B cell (primary cell): ENCODE data around the gene STXBP4. TPM values are rescaled to one million over a fixed set of nuclear protein-coding genes. Genes with fewer than 3 reads are reported as not detected.

ENCODE experiments used
- ATAC-seq: fragments of 200-7000 bp; cut with Tn5 transposase; one replicate; pipeline ENCODE4 v1.10.0; 2021; ENCODE audit warnings: low read depth, mild to moderate bottlenecking, moderate number of reproducible peaks, moderate library complexity
- CTCF ChIA-PET: fragments of 350-600 bp; sonication (Branson Sonifier 250); formaldehyde crosslinking; loops from one replicate; lab custom pipeline; 2021; ENCODE audit warnings: antibody characterized with exemption, inconsistent platforms; lab: Charles Lee
- POLR2A ChIA-PET: fragments of 350-600 bp; sonication (Branson Sonifier 250); formaldehyde crosslinking; loops from one replicate; lab custom pipeline; 2021; ENCODE audit warnings: antibody characterized with exemption; lab: Charles Lee
- DNase-seq: peaks from one replicate; pipeline ENCODE4 v3.0.0; 2013
- H2AFZ ChIP-seq: 2 replicates; pipeline ENCODE4 v1.6.1; 2012; ENCODE audit warnings: mild to moderate bottlenecking, low read depth, low read length; ENCODE audit not compliant: insufficient read depth, poor library complexity, severe bottlenecking
- H3K27ac ChIP-seq, 2 donors: 1 replicate in 1 of 2; 2 replicates in 1 of 2; pipeline ENCODE4 v1.5.1; 2012 to 2013; ENCODE audit warnings: low read length in 2 of 2, mild to moderate bottlenecking in 2 of 2, moderate library complexity in 1 of 2
- H3K27me3 ChIP-seq, 4 experiments: fragments of 200-600 bp in 1 of 4; sonication (generic) in 1 of 4; replicated peaks in 1 of 4; 1 replicate in 2 of 4; 2 replicates in 2 of 4; pipeline versions ENCODE4 v1.6.1 to v1.7.0; 2013 to 2016; ENCODE audit warnings: low read length in 3 of 4, mild to moderate bottlenecking in 2 of 4, mixed read lengths in 1 of 4, moderate library complexity in 1 of 4; ENCODE audit not compliant: insufficient read depth in 4 of 4, control insufficient read depth in 3 of 4; ENCODE audit errors: control extremely low read depth in 1 of 4
- H3K36me3 ChIP-seq, 2 experiments: replicated peaks in 1 of 2; 1 replicate in 1 of 2; 2 replicates in 1 of 2; pipeline versions ENCODE4 v1.6.1 to v1.7.1; 2013; ENCODE audit warnings: low read length in 1 of 2; ENCODE audit not compliant: insufficient read depth in 2 of 2, control insufficient read depth in 1 of 2; ENCODE audit errors: control extremely low read depth in 1 of 2, extremely low read depth in 1 of 2
- H3K4me1 ChIP-seq, 2 donors: fragments of 200-600 bp in 1 of 2; sonication (generic) in 1 of 2; 1 replicate in 1 of 2; 2 replicates in 1 of 2; pipeline versions ENCODE4 v1.5.1 to v1.6.1; 2013 to 2017; ENCODE audit warnings: low read length in 2 of 2; ENCODE audit not compliant: control insufficient read depth in 2 of 2, insufficient read depth in 2 of 2
- H3K4me2 ChIP-seq: replicated peaks from 2 replicates; pipeline ENCODE3; 2012; ENCODE audit warnings: mild to moderate bottlenecking, low read depth, low read length; ENCODE audit not compliant: poor library complexity, severe bottlenecking
- H3K4me3 ChIP-seq, 5 experiments: fragments of 200-600 bp in 1 of 5; sonication (generic) in 1 of 5; 1 replicate in 3 of 5; 2 replicates in 2 of 5; pipeline versions ENCODE4 v1.5.1 to v1.7.0; 2011 to 2016; ENCODE audit warnings: low read length in 4 of 5, mild to moderate bottlenecking in 4 of 5, low read depth in 2 of 5, control low read depth in 1 of 5, moderate library complexity in 1 of 5; ENCODE audit not compliant: insufficient read depth in 1 of 5; ENCODE audit errors: control extremely low read depth in 1 of 5, extremely low read depth in 1 of 5
- H3K79me2 ChIP-seq: fragments of 200-600 bp; sonication (generic); one replicate; pipeline ENCODE4 v1.6.0; 2016; ENCODE audit warnings: low read length; ENCODE audit not compliant: control insufficient read depth, insufficient read depth
- H3K9ac ChIP-seq: fragments of 200-600 bp; sonication (generic); 2 replicates; pipeline ENCODE4 v1.6.1; 2017; ENCODE audit warnings: mild to moderate bottlenecking, low read length, moderate library complexity
- H3K9me3 ChIP-seq, 3 donors: one replicate each; pipeline versions ENCODE4 v1.6.1 to v1.7.1; 2013; ENCODE audit warnings: low read length in 2 of 3; ENCODE audit not compliant: control insufficient read depth in 2 of 3, insufficient read depth in 1 of 3; ENCODE audit errors: control extremely low read depth in 1 of 3
- H4K20me1 ChIP-seq: 2 replicates; pipeline ENCODE4 v1.6.0; 2012; ENCODE audit warnings: mild to moderate bottlenecking, low read length; ENCODE audit not compliant: insufficient read depth, control insufficient read depth, poor library complexity, severe bottlenecking
- H3K27ac Mint-ChIP-seq: one replicate; pipeline ENCODE4 v1.8.0; 2021; ENCODE audit warnings: mixed read lengths
- H3K27me3 Mint-ChIP-seq: one replicate; pipeline ENCODE4 v1.8.0; 2021; ENCODE audit warnings: mixed read lengths
- H3K4me1 Mint-ChIP-seq: one replicate; pipeline ENCODE4 v1.8.0; 2021; ENCODE audit warnings: mixed read lengths
- H3K4me3 Mint-ChIP-seq: one replicate; pipeline ENCODE4 v1.8.0; 2021; ENCODE audit warnings: mixed read lengths
- H3K9me3 Mint-ChIP-seq: one replicate; pipeline ENCODE4 v1.8.0; 2022; ENCODE audit warnings: mixed read lengths; ENCODE audit not compliant: insufficient read depth
- EZH2 ChIP-seq: IDR thresholded peaks from 2 replicates; pipeline ENCODE4 v1.6.1; 2012; ENCODE audit warnings: borderline replicate concordance, low read depth, mild to moderate bottlenecking, moderate library complexity, low read length; ENCODE audit not compliant: insufficient read depth, poor library complexity, severe bottlenecking
- WGBS: methylation state at CpG from one replicate; pipeline ENCODE4 v1.1.5; 2013; ENCODE audit warnings: missing lambda C conversion rate; ENCODE audit not compliant: insufficient coverage; 5-methylcytosine and 5-hydroxymethylcytosine counted together
- intact Hi-C: fragments of 100-400 bp; cut with micrococcal nuclease; formaldehyde crosslinking; loops from one replicate; pipeline ENCODE4 v1.10.0; 2022
- polyA plus RNA-seq: library from polyadenylated mRNA; depleted of rRNA; stranded (reverse); fragments of >200 nt; gene quantifications from 2 replicates; pipeline ENCODE4 v1.2.3, GENCODE V29; 2012
- total RNA-seq, 2 donors: library from RNA; stranded (reverse); fragments of 120-200 nt in 1 of 2; gene quantifications; 1 replicate in 1 of 2; 2 replicates in 1 of 2; pipeline versions ENCODE4 v1.2.3 to v1.2.4, GENCODE V29; 2013 to 2022
- TF ChIP-seq, protein P1 (sequence below): fragments of 200-600 bp; IDR thresholded peaks from one replicate; pipeline ENCODE4 v1.8.0; 2022; ENCODE audit warnings: antibody characterized with exemption, mild to moderate bottlenecking

STXBP4 gene
- total and polyA plus RNA-seq, 2 donors (not counting 1 experiment from before 2014, with no cell fraction given), result 1.2 to 11.4 TPM

- Histone ChIP-seq H3K4me2 (no peak overlapping the region), H4K20me1 (no peaks in the 10 kb centered on the region)
- no peak for ATAC-seq
Observed at GRCh38 chr17:55212880-55213279, 244.3 kb downstream of the STXBP4 start.

GRCh38 chr17:55215711-55216110 is 247.1 kb downstream of the STXBP4 start:
- H3K9ac ChIP-seq, result no peak overlapping the region
- H3K4me3 ChIP-seq, result no peak overlapping the region
- no peaks in the 10 kb centered on the region for H3K79me2 ChIP-seq
- H3K9me3 ChIP-seq, result no peaks in the 10 kb centered on the region
- H3K27ac ChIP-seq, result no peak overlapping the region
- ATAC-seq (no peak), DNase-seq (no peak)
- H3K9me3 Mint-ChIP-seq, result no peaks in the 10 kb centered on the region
- H3K27me3 Mint-ChIP-seq, result peaks cover 19% of the 10 kb centered on the region
- POLR2A ChIA-PET, result no interaction called here
- 100% methylated on average over 1 of the region's 3 CpGs for WGBS
- no peak overlapping the region for H3K4me3 Mint-ChIP-seq
- H3K27ac Mint-ChIP-seq, result no peak overlapping the region
- CTCF ChIA-PET, result no interaction called here
- no peaks in the 10 kb centered on the region for H3K36me3 ChIP-seq
- H4K20me1 ChIP-seq, result no peaks in the 10 kb centered on the region
- no peaks in the 10 kb centered on the region for H3K4me1 Mint-ChIP-seq
- TF ChIP-seq EZH2, result no peak
- TF ChIP-seq, protein P1, sequence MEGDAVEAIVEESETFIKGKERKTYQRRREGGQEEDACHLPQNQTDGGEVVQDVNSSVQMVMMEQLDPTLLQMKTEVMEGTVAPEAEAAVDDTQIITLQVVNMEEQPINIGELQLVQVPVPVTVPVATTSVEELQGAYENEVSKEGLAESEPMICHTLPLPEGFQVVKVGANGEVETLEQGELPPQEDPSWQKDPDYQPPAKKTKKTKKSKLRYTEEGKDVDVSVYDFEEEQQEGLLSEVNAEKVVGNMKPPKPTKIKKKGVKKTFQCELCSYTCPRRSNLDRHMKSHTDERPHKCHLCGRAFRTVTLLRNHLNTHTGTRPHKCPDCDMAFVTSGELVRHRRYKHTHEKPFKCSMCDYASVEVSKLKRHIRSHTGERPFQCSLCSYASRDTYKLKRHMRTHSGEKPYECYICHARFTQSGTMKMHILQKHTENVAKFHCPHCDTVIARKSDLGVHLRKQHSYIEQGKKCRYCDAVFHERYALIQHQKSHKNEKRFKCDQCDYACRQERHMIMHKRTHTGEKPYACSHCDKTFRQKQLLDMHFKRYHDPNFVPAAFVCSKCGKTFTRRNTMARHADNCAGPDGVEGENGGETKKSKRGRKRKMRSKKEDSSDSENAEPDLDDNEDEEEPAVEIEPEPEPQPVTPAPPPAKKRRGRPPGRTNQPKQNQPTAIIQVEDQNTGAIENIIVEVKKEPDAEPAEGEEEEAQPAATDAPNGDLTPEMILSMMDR, result no peak
- intact Hi-C loops, result no loop called here
- H3K27me3 ChIP-seq, result peaks cover 0 to 6% (median 0%) of the 10 kb centered on the region in 4 experiments
- no peaks in the 10 kb centered on the region for H3K4me1 ChIP-seq
- no peak overlapping the region for H2AFZ ChIP-seq
- H3K4me2 ChIP-seq, result no peak overlapping the region

More at GRCh38 chr17:55212880-55213279, 244.3 kb downstream of the STXBP4 start:
- Mint-ChIP-seq H3K27me3 (peaks cover 7% of the 10 kb centered on the region), H3K27ac (no peak overlapping the region), H3K9me3 (no peaks in the 10 kb centered on the region), H3K4me1 (no peaks in the 10 kb centered on the region), H3K4me3 (no peak overlapping the region)
- POLR2A ChIA-PET, result no interaction called here
- H3K27me3 ChIP-seq, result peaks cover 0 to 6% (median 0%) of the 10 kb centered on the region in 4 experiments
- WGBS, result 91% methylated on average over 3 of the region's 5 CpGs
- DNase-seq, result no peak
- H3K9me3 ChIP-seq, result no peaks in the 10 kb centered on the region
- H3K4me3 ChIP-seq, result no peak overlapping the region
- intact Hi-C loops, result no loop called here
- H3K36me3 ChIP-seq, result no peaks in the 10 kb centered on the region
- no peak overlapping the region for H2AFZ ChIP-seq
- no peaks in the 10 kb centered on the region for H3K4me1 ChIP-seq
- no peak overlapping the region for H3K27ac ChIP-seq
- TF ChIP-seq EZH2, result no peak
- TF ChIP-seq, protein P1, result no peak
- no peak overlapping the region for H3K9ac ChIP-seq
- no peaks in the 10 kb centered on the region for H3K79me2 ChIP-seq
- CTCF ChIA-PET, result no interaction called here
